GM10266 (cell line): Measurements from ENCODE around the gene LSS.

Experiments
- DNase-seq: peaks from one replicate; pipeline ENCODE4 v3.0.0; 2012; ENCODE audit errors: extremely low spot score
- CTCF ChIP-seq: IDR thresholded peaks from 2 replicates; pipeline ENCODE4 v1.5.1; 2012; ENCODE audit warnings: mild to moderate bottlenecking, low read depth; ENCODE audit not compliant: control insufficient read depth, insufficient read depth; ENCODE audit errors: missing control alignments

LSS gene

GRCh38 chr21:46139686-46140085 lies 88.9 kb downstream of the LSS start:
- DNase-seq: no peak
- no peak for TF ChIP-seq CTCF

GRCh38 chr21:46138383-46138970 lies 90.1 kb downstream of the LSS start:
- TF ChIP-seq CTCF: no peak
- no peak for DNase-seq
